Loucy (cell line): ENCODE measurements around the gene ANTXRL.
A peak's percentile ranks its signal among the peaks of the same experiment; 100 is the strongest.

Source experiments
- H2AFZ ChIP-seq: fragments of 200-600 bp; sonication (generic); 2 replicates; pipeline ENCODE4 v1.6.0; 2016; ENCODE audit warnings: antibody characterized with exemption, mild to moderate bottlenecking, low read length, moderate library complexity
- H3F3A ChIP-seq: fragments of 200-600 bp; 2 replicates; pipeline ENCODE4 v1.6.0; 2016; ENCODE audit warnings: antibody characterized with exemption, low read depth, mild to moderate bottlenecking
- H3K27me3 ChIP-seq: fragments of 200-600 bp; sonication (generic); 2 replicates; pipeline ENCODE4 v1.6.1; 2014; ENCODE audit warnings: low read length, mild to moderate bottlenecking; ENCODE audit not compliant: insufficient read depth, poor library complexity, severe bottlenecking
- H3K36me3 ChIP-seq: fragments of 200-600 bp; sonication (generic); 2 replicates; pipeline ENCODE4 v1.6.1; 2016; ENCODE audit warnings: low read length; ENCODE audit not compliant: insufficient read depth
- H3K4me1 ChIP-seq: fragments of 200-600 bp; sonication (generic); 2 replicates; pipeline ENCODE4 v1.5.1; 2014; ENCODE audit warnings: low read length, mild to moderate bottlenecking; ENCODE audit not compliant: insufficient read depth, poor library complexity, severe bottlenecking
- H3K4me2 ChIP-seq: fragments of 200-600 bp; sonication (generic); 2 replicates; pipeline ENCODE4 v1.6.0; 2014; ENCODE audit warnings: antibody characterized with exemption, low read length, low read depth, mild to moderate bottlenecking; ENCODE audit not compliant: poor library complexity, severe bottlenecking
- H3K4me3 ChIP-seq: fragments of 200-600 bp; sonication (generic); 2 replicates; pipeline ENCODE4 v1.5.1; 2014; ENCODE audit warnings: low read length, mild to moderate bottlenecking, mixed read lengths; ENCODE audit not compliant: poor library complexity, severe bottlenecking
- H3K79me2 ChIP-seq: fragments of 200-600 bp; sonication (generic); 2 replicates; pipeline ENCODE4 v1.6.1; 2014; ENCODE audit warnings: low read length; ENCODE audit not compliant: insufficient read depth
- H3K9ac ChIP-seq: fragments of 200-600 bp; sonication (generic); 2 replicates; pipeline ENCODE4 v1.6.0; 2014; ENCODE audit warnings: mild to moderate bottlenecking, low read depth, low read length, moderate library complexity; ENCODE audit not compliant: poor library complexity, severe bottlenecking
- H3K9me2 ChIP-seq: fragments of 200-600 bp; sonication (generic); replicated peaks from 2 replicates; pipeline ENCODE4 v1.6.1; 2016; ENCODE audit warnings: low read depth, low read length, mixed read lengths
- H3K9me3 ChIP-seq: fragments of 200-600 bp; sonication (generic); 2 replicates; pipeline ENCODE4 v1.6.1; 2014; ENCODE audit warnings: mild to moderate bottlenecking, antibody characterized with exemption, low read length, low read depth; ENCODE audit not compliant: insufficient read depth
- H4K20me1 ChIP-seq: fragments of 200-600 bp; sonication (generic); 2 replicates; pipeline ENCODE4 v1.6.0; 2014; ENCODE audit warnings: antibody characterized with exemption, low read length, mild to moderate bottlenecking; ENCODE audit not compliant: insufficient read depth, poor library complexity, severe bottlenecking
- CTCF ChIP-seq: fragments of 200-600 bp; sonication (generic); conservative IDR thresholded peaks from 2 replicates; pipeline ENCODE4 v1.5.1; 2014; ENCODE audit warnings: mild to moderate bottlenecking, antibody characterized with exemption, low read length
- EZH2phosphoT487 ChIP-seq: fragments of 200-600 bp; IDR thresholded peaks from 2 replicates; pipeline ENCODE4 v1.6.1; 2018; ENCODE audit warnings: antibody characterized with exemption, mild to moderate bottlenecking, moderate library complexity, borderline replicate concordance

Gene ANTXRL

GRCh38 chr10:46282842-46283574 is 3.8 kb upstream of the ANTXRL start:
- H3K9me2 ChIP-seq, result no peaks in the 10 kb centered on the region
- TF ChIP-seq CTCF (no peak), EZH2phosphoT487 (no peak)
- peak overlapping the region; percentile 47; the same call in 1 of the 2 replicates for H2AFZ ChIP-seq
- H3K4me1 ChIP-seq, result peaks cover 19% of the 10 kb centered on the region
- no peaks in the 10 kb centered on the region for H3K27me3 ChIP-seq
- H3K9me3 ChIP-seq, result no peaks in the 10 kb centered on the region
- H4K20me1 ChIP-seq, result no peaks in the 10 kb centered on the region
- no peaks in the 10 kb centered on the region for H3K36me3 ChIP-seq
- H3K4me3 ChIP-seq, result peak overlapping the region; percentile 60
- H3K4me2 ChIP-seq, result peak overlapping the region; percentile 29
- H3F3A ChIP-seq, result no peaks in the 10 kb centered on the region
- no peaks in the 10 kb centered on the region; the same call in 1 of the 2 replicates for H3K79me2 ChIP-seq
- no peak overlapping the region for H3K9ac ChIP-seq

GRCh38 chr10:46283580-46284285 is 3.1 kb upstream of the ANTXRL start:
- no peak for TF ChIP-seq EZH2phosphoT487
- no peak for TF ChIP-seq CTCF
- no peaks in the 10 kb centered on the region for H4K20me1 ChIP-seq
- peak overlapping the region; percentile 91 for H2AFZ ChIP-seq
- peak overlapping the region; percentile 96 for H3K9ac ChIP-seq
- H3F3A ChIP-seq, result no peaks in the 10 kb centered on the region
- peak overlapping the region; percentile 92 for H3K4me3 ChIP-seq
- no peaks in the 10 kb centered on the region for H3K36me3 ChIP-seq
- H3K4me1 ChIP-seq, result peaks cover 19% of the 10 kb centered on the region
- H3K9me3 ChIP-seq, result no peaks in the 10 kb centered on the region
- no peaks in the 10 kb centered on the region for H3K9me2 ChIP-seq
- H3K79me2 ChIP-seq, result no peaks in the 10 kb centered on the region; the same call in 1 of the 2 replicates
- H3K27me3 ChIP-seq, result no peaks in the 10 kb centered on the region
- peak overlapping the region; percentile 89 for H3K4me2 ChIP-seq

- H3K4me1 ChIP-seq, result peaks cover 19% of the 10 kb centered on the region
- TF ChIP-seq CTCF, result no peak
- H2AFZ ChIP-seq, result peak overlapping the region; percentile 91
Measured at GRCh38 chr10:46284286-46285229, 2.2 kb upstream of the ANTXRL start.

More at GRCh38 chr10:46284286-46285229, 2.2 kb upstream of the ANTXRL start:
- Histone ChIP-seq H3K36me3 (no peaks in the 10 kb centered on the region), H4K20me1 (no peaks in the 10 kb centered on the region), H3F3A (no peaks in the 10 kb centered on the region), H3K27me3 (no peaks in the 10 kb centered on the region), H3K4me3 (peak overlapping the region; percentile 92), H3K9me2 (no peaks in the 10 kb centered on the region), H3K9me3 (no peaks in the 10 kb centered on the region), H3K4me2 (peak overlapping the region; percentile 89), H3K9ac (peak overlapping the region; percentile 96), H3K79me2 (no peaks in the 10 kb centered on the region; the same call in 1 of the 2 replicates)
